Activated B cell treated with CpG ODN at 0.5 μM for 24 hours (primary cell): ENCODE data around the gene AACS. TPM values are rescaled to one million over a fixed set of nuclear protein-coding genes. Genes with fewer than 3 reads are reported as not detected.

Experiments
- ATAC-seq: fragments of 200-7000 bp; cut with Tn5 transposase; one replicate; pipeline ENCODE4 v1.10.0; 2021; ENCODE audit warnings: low read depth, mild to moderate bottlenecking, moderate library complexity
- CTCF ChIA-PET: fragments of 350-600 bp; sonication (Branson Sonifier 250); formaldehyde crosslinking; loops from one replicate; lab custom pipeline; 2021; ENCODE audit warnings: antibody characterized with exemption; lab: Charles Lee
- POLR2A ChIA-PET: fragments of 350-600 bp; sonication (Branson Sonifier 250); formaldehyde crosslinking; loops from one replicate; lab custom pipeline; 2021; ENCODE audit warnings: antibody characterized with exemption; lab: Charles Lee
- DNase-seq: peaks from one replicate; pipeline ENCODE4 v3.0.0; 2022
- H3K27ac Mint-ChIP-seq: one replicate; pipeline ENCODE4 v1.8.0; 2020; ENCODE audit warnings: mixed read lengths
- H3K27me3 Mint-ChIP-seq: one replicate; pipeline ENCODE4 v1.8.0; 2021; ENCODE audit warnings: mixed read lengths
- H3K36me3 Mint-ChIP-seq: one replicate; pipeline ENCODE4 v1.8.0; 2021; ENCODE audit warnings: low read depth, mixed read lengths
- H3K4me1 Mint-ChIP-seq: one replicate; pipeline ENCODE4 v1.8.0; 2021; ENCODE audit warnings: mixed read lengths
- H3K4me3 Mint-ChIP-seq: one replicate; pipeline ENCODE4 v1.8.0; 2020; ENCODE audit warnings: mild to moderate bottlenecking, mixed read lengths
- H3K9me3 Mint-ChIP-seq: one replicate; pipeline ENCODE4 v1.8.0; 2020; ENCODE audit warnings: mixed read lengths
- intact Hi-C: fragments of 100-400 bp; cut with micrococcal nuclease; formaldehyde crosslinking; loops from one replicate; pipeline ENCODE4 v1.15.1; 2024
- total RNA-seq: library from RNA; stranded (reverse); gene quantifications from 2 replicates; pipeline ENCODE4 v1.2.3, GENCODE V29; 2022
- TF ChIP-seq, protein P1 (sequence below): fragments of 200-600 bp; IDR thresholded peaks from one replicate; pipeline ENCODE4 v1.8.0; 2022; ENCODE audit warnings: antibody characterized with exemption, mild to moderate bottlenecking

AACS gene
- total RNA-seq, 1 donor from 2014 or later = 18.7 TPM

DNA sequence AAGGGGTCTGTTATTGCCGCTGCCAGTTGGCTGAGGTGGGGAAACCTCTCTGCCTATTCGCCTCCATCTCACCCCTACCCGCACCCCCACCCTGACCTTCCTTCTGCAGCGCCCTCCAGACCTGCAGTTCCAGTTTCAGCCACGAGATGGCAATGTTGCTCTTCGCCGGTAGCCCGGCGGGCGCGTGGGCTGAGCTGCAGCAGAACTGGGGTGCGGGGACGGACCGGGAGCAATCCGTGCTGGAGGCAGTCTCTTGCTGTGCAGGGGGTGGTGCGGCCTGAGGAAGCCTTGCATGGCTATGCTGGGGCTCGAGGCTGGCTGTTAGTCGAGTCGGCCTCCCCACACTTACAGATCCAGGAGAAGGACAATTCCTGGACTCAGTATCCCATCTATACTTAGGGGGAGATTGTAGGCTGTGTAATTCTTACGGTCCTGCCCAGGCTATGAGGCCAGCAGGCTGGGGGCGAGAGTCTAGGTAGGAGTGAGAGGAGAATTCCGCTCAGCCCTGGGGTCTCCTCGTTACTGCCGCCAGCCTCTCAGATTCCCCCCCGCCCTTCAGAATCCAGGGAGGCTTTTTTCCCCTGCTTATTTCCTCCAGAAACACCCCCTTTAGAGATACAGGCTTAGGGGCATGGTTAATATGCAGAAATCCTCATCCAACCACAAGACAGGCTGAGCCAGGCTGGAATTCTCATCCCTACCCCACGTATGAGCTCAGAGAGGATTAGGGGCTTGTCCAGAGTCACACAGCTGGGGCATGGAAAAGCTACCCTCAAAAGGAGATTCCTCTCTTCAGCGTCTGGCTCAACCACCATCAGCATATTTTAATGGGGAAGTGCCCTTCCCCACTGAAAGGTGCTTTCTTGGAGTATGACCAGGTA is 118.2 kb downstream of the AACS start:
- H3K4me1 Mint-ChIP-seq = peaks cover 17% of the 10 kb centered on the region
- no peaks in the 10 kb centered on the region for H3K9me3 Mint-ChIP-seq
- intact Hi-C loops = loop anchor here (1.0 to 5.0 kb wide), 3 partner anchors 19 to 220 kb away; partner anchors contain the start of gene BRI3BP
- H3K4me3 Mint-ChIP-seq = peak overlapping the region; percentile 16
- H3K27me3 Mint-ChIP-seq = peaks cover 58% of the 10 kb centered on the region
- DNase-seq = peak; percentile 81
- peak; percentile 84 for ATAC-seq
- no peak overlapping the region for H3K27ac Mint-ChIP-seq
- POLR2A ChIA-PET = no interaction called here
- TF ChIP-seq, protein P1, sequence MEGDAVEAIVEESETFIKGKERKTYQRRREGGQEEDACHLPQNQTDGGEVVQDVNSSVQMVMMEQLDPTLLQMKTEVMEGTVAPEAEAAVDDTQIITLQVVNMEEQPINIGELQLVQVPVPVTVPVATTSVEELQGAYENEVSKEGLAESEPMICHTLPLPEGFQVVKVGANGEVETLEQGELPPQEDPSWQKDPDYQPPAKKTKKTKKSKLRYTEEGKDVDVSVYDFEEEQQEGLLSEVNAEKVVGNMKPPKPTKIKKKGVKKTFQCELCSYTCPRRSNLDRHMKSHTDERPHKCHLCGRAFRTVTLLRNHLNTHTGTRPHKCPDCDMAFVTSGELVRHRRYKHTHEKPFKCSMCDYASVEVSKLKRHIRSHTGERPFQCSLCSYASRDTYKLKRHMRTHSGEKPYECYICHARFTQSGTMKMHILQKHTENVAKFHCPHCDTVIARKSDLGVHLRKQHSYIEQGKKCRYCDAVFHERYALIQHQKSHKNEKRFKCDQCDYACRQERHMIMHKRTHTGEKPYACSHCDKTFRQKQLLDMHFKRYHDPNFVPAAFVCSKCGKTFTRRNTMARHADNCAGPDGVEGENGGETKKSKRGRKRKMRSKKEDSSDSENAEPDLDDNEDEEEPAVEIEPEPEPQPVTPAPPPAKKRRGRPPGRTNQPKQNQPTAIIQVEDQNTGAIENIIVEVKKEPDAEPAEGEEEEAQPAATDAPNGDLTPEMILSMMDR = peak; percentile 52
- CTCF ChIA-PET = interaction anchor here (0.6 to 3.5 kb wide), 5 partner anchors 16 to 1564 kb away, joined by 3 to 16 read pairs (median 7); no protein-coding TSS in a partner anchor
- H3K36me3 Mint-ChIP-seq = no peaks in the 10 kb centered on the region

DNA sequence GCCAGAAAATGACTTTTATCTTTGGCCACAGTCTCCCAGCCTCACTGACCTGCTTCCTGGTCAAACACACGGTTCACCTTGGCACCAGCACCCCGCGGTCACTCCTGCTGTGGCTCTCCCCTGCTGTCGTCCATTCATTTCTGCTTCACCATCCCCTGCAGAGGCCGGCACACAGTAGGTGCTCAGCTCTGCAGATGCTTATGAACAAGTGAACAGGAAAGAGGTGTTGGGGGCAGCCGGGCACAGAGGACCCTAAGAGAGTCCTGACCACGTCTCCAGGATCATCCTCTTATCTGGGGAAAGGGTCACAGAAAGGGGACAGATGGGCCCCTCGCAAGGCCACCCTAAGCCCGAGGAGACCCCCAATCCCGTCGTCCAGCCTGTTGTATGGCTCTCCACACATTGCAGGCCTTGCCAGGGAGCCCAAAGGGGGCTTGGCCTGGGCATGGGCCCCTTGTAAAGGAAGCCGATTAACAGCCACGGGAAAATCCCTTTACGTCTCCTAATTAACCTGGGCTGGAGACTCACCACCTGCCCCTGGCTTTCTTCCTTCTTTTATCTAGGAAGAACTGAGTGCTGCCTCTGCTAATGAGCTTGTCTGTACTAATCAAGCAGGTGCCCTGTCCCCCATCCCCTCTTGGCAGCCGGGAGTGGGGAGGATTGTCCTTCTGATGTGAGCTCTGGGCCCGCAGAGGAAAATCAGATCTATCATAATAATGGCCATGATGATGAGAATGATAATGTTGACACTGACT is 119.2 kb downstream of the AACS start:
- H3K4me3 Mint-ChIP-seq = no peak overlapping the region
- DNase-seq (no peak), ATAC-seq (no peak)
- TF ChIP-seq, protein P1 = no peak
- H3K9me3 Mint-ChIP-seq = no peaks in the 10 kb centered on the region
- ChIA-PET POLR2A (no interaction called here), CTCF (interaction anchor here (1.0 to 3.5 kb wide), 3 partner anchors 17 to 219 kb away, joined by 3 to 16 read pairs (median 14); no protein-coding TSS in a partner anchor)
- H3K27me3 Mint-ChIP-seq = peaks cover 60% of the 10 kb centered on the region
- no peak overlapping the region for H3K27ac Mint-ChIP-seq
- intact Hi-C loops = loop anchor here (2.0 to 5.0 kb wide), 2 partner anchors 18 to 192 kb away; partner anchors contain the start of gene BRI3BP
- peaks cover 17% of the 10 kb centered on the region for H3K4me1 Mint-ChIP-seq
- H3K36me3 Mint-ChIP-seq = no peaks in the 10 kb centered on the region

DNA sequence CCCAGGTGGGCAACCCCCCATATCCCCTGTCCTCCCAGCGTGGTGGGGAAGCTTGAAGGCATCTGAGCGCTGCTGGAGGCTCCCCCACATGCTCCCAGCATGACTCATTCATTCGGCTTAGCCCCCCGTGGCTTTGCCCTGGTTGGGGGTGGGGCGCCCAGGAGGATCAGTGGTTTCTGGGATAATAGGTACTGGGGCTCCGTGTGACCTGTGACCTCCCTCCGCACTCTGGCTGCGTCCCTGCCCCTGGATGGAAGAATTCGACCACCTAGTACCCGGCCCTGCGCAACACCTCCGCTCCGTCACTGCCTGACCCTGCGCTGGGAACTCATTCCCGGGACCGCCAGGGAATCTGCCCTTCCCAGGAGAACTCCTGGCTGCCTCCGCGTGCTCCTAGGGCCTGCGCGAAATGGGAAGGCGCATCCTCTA is 120.1 kb downstream of the AACS start:
- intact Hi-C loops = loop anchor here (2.0 kb wide), 1 partner anchor 17 kb away; no protein-coding TSS in a partner anchor
- H3K4me3 Mint-ChIP-seq = no peak overlapping the region

DNA sequence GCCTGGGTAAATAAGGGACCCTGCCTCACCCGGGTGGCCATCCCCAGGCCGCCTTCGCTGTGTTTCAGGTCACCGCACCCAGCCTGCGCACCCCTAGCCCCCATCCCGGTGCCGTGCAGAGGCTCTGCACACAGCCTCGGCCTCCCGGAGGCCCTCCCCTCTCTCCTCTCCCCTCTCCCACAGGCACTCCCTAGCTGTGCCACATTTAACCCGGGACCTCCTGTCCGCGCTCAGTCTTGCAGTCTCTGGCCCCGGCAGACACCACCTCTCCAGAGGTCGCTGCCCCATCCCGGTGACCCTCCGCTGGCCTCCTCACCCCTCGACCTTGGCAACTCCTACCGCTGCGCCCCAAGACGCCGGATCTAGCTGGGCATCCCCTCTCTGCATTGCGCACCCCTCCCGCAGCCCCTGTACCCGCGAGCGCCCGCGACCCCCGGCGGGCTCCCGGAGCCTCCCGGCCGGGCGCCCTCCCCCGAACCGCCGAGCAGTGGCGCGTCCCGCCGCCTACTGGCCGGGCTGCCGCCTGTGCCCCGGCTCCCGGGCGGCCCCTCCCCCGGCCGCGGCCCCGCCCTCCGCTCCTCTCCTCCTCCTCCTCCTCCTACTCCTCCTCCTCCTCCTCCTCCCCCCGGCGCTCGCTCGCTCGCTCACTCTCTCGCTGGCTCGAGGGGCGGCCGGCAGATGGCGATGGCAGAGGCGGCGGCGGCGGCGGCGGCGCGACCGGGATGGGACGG is 120.7 kb downstream of the AACS start, which contains the start of gene TMEM132B:
Gene TMEM132B, plus strand, starts transcription at position 647 of the 731 bp plus-strand sequence.
- Mint-ChIP-seq H3K4me1 (peaks cover 17% of the 10 kb centered on the region), H3K27ac (no peak within 1 kb of the TSS), H3K9me3 (no peaks in the 10 kb centered on the region), H3K36me3 (no peaks in the 10 kb centered on the region), H3K27me3 (peaks cover 65% of the 10 kb centered on the region), H3K4me3 (peak within 1 kb of the TSS; percentile 68)
- POLR2A ChIA-PET = no interaction called here
- CTCF ChIA-PET = no interaction called here
- ATAC-seq (peak; percentile 69), DNase-seq (peak; percentile 36)
- TF ChIP-seq, protein P1 = no peak
- intact Hi-C loops = loop anchor here (2.0 kb wide), 1 partner anchor 17 kb away; no protein-coding TSS in a partner anchor

More for the DNA sequence above, 120.1 kb downstream of the AACS start:
- Mint-ChIP-seq H3K36me3 (no peaks in the 10 kb centered on the region), H3K9me3 (no peaks in the 10 kb centered on the region), H3K27me3 (peaks cover 67% of the 10 kb centered on the region), H3K27ac (no peak overlapping the region), H3K4me1 (peaks cover 17% of the 10 kb centered on the region)
- ChIA-PET CTCF (interaction anchor here (2.3 to 3.5 kb wide), 2 partner anchors 17 to 218 kb away, joined by 14 to 16 read pairs; no protein-coding TSS in a partner anchor), POLR2A (no interaction called here)
- no peak for ATAC-seq
- TF ChIP-seq, protein P1 = no peak
- no peak for DNase-seq
